NCI-H2196 (cell line): Measurements from ENCODE around the gene PHLDA1.

ENCODE experiments used
- DNase-seq: peaks from one replicate; lab custom pipeline; 2025; ENCODE audit not compliant: unreplicated experiment; lab: John Stamatoyannopoulos, UW

The PHLDA1 gene

DNA sequence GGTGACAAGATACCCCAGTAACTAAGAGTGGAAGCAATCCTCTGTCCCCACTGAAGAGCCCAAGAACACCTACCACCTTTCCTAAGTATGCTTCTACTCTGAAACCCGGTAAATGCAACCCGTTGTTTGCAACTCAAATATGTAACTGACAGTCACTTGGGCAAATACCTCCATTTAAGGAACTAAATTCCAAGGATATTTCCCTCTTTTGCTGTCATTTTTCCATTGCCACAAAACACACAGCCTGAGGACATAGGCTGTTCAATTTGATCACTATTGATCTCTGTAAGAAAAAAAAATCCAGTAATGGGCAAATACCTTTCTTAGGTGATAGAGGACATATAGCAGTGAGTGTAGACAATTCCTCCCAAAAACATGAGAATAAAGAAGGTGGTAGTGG, 6.6 kb upstream of the PHLDA1 start:
- no peak for DNase-seq

DNA sequence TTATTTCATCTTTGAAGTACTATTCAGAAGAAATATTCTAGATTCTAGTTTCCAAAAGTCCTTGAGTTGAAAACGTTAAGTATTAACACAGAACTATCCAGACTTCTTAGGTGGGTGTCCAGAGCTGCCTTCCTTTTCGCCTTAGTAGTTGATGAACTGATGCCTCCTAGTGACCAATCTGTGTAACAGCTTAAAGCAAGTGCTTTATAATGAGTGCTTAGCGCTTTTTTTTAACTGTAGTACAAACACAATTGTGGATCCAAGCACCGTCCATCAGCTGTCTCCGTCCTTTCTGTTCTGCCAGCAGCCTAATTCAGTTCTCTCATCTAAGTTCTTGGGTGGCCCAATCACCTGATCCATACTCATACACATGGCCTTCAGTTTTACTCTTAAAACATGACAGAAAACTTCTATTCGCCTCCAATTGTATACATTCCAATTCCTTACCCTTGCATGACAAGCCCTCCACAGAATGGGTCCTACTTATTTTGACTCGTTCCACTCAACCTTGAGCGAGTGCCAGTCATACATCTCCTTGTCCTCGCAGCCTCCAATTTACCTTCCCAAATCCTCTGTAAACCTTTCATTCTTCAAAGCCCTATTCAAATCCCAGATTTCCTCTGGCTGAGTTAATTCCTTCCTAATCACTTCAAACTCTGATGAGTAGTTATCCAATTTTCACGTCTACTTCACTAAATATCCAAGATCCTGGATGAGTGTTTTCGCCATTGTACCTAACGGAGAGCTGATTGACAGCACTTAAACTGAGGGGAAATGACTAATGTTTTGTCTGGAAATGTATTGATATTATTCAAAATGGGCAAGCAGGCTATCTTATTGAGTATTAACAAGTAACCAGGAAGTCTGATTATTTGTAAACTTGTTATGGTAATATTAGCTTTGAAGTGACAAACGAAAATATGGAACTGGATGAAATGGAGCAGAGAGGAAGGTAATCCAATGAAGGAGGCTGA, 5.8 kb upstream of the PHLDA1 start:
- peak; percentile 54 for DNase-seq

DNA sequence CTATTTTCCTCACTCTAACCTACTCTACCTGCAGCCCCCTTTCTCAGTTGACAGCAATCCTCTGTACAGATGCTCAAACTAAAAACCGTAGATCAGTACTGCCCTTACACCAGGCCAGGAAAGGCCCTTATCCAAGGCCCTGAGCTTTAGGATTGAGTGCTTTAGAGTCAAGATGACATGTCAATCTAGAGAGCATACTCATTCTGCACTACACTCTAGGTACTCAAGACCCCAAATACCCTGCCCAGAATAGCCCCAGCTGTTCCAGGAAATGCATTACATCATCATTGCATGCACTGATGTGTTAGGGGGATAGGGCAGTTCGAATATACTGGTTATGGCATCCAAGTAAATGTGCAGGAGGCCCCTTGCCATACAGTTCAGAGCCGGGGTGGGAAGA, 3.5 kb upstream of the PHLDA1 start:
- DNase-seq = no peak

DNA sequence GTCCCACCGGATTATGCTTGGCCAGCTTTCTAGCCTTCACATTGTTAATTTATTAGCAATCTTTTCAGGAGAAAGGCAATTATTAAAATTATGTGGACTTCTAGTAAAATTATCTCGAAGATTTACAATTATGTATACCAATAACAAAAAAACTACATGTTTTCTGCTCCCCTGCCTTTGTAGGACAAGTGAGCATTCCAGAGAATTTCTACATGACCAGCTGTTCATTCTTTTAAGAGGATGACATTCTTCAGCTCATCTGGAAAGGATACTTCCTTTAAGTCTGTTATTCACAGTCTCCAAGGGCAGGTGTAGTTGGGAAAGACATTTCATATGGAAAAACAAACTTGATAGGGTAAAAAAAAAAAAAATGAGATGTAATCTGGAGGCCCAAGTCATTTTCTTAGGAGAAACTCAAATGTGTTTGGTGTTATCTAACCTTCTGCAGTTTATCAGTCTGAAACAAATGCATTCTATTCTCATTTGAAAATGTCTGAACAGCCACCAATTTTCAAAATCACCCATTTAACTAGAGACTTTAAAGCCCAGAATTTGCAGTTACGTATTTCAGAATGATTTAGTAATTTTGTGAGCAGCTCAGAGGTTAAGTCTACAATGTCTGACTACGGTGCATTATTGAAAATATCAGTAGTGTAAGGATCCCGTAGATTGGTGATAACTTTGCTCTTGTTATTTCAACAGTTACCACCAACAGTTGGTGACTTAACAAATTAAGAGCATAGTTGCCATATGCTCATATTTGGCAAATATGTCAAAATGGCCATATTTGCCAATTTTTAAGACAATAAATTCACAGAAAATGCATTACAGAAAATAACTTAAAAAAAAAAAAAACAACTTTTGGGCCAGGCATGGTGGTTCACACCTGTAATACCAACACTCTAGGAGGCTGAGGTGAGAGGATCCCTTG, 1.8 kb upstream of the PHLDA1 start:
- DNase-seq = no peak

DNA sequence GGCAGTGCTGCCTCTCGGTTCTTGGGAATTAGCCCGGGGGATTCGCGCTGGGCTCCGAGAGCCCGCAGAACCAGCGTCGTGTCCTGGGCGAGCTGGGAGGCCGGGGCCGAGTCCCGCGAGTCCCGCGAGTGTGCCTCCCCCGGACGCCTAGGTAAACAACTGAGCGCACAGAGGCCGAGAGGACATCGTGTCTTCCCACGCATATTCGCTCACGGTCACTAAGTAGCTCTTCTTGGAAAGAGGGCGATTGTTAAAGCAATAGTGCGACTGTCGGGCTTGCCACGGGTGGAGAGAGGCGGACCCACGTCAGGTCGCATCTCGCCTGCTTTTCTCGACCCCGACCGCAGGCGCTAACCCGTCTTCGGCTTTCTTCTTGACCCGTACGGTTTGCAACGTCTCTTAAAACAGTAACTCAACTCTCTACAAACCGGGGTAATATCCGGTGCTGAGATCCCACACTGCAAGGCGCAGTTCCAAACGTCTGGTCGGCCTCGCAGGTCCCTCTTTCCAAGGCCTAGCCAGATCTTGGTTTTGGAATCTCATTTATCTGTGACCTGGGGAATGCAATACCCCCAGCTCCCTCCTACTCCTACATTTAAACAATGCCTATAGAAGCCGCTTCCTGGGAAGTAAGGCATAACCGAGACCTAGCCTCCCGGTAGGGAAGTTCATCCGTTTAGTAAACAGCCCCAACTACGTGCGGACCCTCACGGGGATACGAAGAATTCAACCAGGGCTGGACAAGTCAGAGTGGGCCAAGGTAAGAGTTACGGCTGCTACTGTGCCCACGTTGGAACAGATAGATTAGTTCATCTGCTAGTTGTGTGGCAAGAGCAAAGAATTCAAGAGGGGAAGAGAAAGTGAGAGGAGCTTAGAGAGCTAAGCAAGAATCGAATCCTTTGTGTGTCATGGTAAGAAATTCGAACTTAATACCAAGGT, 736 bp upstream of the PHLDA1 start:
- DNase-seq = no peak

DNA sequence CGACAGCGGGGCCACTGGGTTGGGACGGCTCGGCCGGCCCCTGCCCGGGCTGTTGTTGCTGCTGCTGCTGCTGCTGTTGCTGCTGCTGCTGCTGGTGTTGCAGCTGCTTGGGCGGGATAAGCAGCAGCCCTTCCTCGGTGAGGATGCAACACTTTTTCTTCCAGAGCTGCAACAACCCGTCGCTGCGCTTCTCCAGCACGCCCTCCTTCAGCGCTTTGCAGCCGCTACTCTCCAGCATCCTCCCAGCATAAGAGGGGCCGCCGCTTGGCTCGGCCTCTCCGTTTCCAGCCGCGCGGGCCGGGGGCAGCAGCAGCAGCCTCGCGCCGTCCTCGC, 529 bp downstream of the PHLDA1 start:
- DNase-seq = no peak

DNA sequence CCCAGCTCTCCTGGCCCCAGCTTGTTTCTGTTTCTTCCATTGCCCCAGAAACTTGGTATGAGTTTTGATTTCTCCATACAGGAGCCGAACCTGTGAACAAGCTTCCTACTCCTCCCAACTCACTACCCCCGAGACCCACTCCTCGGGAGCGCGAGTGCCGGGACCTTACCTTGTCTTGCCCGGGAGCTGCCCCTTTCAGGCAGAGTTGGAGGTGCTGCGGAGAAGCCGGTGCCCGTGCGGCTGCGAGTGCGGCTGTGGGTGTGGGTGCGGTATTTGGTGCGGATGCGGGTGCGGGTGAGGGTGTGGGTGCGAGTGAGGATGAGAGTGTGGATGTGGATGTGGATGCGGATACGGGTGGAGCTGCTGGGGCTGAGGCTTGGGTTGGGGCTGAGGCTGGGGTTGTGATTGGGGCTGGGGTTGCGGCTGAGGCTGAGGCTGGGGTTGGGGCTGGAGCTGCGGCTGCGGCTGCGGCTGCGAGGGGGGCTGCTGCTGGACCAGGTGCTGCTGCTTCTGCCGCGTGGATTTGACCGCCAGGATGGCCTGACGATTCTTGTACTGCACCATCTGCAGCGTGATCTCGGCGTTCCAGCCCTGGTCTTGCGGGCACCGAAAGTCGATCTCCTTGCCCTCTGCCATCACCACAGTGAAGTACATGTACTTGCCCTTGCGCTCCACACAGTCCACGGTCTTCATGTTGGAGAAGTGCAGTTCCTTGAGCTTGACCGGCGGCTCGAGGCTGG, 1.1 kb downstream of the PHLDA1 start:
- peak; percentile 20 for DNase-seq

DNA sequence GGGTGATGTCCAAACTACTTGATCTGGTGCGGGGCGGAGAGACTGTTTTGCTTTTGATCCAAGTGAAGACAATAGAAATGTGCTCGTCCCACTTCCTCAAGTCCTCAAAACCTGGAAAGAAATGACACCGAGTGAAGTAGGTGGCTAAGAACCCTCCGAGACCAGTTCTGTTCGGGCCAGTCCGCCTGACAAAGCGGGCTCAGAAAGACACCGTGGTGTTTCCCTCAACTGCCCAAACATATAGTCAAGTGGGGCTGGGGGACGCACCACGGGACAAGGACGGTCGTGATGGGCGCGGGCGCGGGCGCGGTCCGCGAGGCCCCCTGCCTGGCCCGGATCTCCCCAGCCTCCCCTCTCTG, 1.6 kb downstream of the PHLDA1 start:
- DNase-seq = no peak

DNA sequence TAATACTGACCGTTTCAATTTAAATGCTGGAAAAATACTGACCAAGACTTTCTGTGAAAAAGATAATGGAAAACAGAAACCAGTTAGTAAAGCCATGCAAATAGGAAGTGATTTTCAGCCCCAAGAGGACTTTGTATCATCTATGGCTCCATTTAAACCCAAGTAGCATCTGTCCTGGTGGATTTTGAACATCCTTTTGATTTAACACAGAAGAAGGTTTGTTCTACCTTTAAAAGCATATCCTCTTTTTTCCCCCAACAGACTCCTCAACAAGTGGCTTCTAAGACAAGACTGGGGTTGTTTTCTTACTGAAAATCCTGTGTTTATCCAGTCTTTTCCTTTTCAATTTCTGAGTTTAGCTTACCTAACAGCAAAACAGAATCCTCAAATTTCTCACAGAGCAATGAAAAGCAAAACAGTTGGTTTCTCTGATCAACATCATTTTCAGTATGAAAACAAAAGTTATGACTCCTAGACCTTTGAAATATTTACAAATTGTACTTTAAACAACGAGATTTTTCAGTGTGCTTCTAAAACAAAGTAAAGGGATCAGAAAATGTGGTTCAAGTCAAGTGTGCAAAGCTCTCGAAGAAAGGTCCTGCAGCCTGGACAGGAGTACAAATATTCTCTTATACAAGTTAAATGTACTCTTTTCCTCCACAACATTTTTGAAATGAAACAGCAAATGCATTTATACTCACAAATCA, 2.9 kb downstream of the PHLDA1 start:
- no peak for DNase-seq

DNA sequence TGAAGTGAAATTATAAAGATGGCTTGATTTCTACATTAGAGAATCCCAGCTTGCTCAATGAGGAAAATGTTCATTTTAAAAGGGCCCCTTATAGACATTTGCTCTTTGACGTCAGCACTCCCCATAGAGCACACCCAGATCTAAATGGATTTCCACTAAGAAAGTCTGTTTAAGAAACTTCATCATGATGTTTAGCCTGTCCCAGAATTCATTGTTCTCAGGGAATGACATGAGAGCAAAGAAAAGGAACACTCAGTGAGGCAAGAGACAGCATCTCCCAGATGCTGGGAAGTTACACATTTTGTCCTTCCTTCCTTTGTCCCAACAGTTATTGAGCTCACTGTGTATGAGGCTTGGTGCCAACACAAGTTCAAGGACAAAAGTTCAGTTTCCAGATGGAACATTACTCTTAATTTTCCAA, 4.9 kb downstream of the PHLDA1 start:
- DNase-seq = no peak

DNA sequence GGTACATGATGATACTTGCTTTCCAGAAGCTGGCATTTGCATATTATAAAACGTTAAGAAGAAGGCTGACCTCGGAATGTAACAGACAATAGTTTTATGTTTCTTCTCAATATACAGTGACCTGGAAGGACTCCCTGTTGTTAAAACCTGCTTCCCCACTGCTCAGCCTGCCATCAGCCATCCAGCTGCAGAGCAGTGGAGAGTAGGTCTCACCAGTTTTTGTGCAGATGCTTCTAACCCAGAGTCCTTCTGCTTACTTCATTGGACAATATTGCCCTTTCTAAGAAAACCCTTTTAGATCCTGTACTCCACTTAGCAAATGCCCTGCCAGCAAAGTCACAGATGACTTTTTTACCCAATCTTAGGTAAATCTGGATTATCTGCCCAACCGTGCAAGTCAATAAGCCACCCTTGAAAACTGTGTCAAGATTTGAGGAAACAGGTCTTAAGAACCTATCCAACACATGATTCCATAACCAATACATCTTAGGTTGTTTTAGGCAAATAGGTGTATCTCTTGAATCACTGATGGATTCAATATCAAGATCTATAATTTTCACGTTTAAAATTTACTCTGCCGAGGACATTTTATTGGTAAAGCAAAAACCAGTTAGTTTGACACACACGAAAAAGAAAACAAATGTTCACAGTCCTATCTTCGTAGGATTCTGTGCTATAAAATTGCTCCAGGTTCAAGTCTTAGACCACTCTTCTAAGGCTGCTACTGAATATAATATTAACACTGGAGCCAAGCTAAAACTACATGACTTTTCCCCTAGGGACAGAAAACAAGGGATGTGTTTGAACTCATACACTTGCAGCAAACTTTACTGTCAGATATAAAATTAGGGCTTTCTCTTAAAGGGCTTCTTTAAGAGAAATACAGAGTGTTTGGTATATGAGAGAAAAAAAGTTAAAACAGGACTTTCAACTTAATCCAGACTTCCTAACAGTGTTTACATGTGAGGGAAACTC, 5.7 kb downstream of the PHLDA1 start:
- DNase-seq = no peak

DNA sequence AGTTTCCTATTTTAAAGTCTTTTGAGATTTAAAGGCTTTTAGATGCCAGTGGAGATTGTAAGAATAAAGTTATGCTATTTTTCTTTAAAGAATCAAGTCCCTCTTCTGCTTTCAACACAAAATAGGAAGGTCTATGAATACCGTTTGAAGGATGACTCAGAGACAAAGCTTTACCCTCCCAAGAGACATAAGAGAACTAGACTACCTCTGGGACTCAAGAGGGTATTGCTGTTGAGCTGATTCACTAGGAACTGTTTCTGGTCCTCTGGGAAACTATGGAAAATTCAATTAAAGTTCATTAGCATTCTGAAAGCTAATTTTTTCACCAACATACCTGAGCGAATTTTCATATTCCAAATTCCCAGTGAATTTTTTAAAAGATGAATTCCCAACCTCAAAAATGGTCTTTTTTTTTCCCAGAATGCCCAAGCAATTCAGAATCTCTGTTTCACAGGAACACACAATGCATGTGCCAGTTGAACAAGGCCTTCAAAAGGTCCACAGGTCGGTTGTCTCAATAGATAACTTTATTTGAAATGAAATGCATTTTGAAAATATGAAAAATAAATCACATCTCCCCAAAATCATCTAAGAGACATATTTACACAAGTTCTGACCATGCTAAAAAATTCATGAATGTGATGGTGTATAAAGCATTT, 6.5 kb downstream of the PHLDA1 start:
- no peak for DNase-seq

DNA sequence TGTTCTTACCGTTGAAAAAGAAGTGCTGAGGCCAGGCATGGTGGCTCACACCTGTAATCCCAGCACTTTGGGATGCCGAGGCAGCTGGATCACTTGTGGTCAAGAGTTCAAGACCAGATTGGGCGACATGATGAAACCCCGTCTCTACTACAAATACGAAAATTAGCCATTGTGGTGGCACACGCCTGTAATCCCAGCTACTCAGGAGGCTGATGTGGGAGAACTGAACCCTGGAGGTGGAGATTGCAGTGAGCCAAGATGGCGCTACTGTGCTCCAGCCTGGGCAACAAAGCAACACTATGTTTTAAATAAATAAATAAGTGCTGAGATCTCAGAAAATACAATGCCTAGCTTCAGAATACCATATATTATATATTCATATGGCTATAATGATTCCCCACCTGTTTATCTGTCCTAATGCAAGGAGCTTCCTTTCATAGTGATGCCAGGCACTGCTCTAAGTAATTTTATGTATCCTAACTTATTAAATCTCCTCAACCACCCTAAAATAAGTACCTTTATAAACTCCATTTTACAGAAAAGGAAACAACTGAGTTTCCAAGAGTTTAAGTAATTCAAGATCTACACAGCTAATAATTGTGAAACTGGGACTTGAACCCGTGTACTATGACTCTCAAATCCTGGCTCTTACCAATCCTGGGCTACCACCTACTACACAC, 7.3 kb downstream of the PHLDA1 start:
- no peak for DNase-seq

DNA sequence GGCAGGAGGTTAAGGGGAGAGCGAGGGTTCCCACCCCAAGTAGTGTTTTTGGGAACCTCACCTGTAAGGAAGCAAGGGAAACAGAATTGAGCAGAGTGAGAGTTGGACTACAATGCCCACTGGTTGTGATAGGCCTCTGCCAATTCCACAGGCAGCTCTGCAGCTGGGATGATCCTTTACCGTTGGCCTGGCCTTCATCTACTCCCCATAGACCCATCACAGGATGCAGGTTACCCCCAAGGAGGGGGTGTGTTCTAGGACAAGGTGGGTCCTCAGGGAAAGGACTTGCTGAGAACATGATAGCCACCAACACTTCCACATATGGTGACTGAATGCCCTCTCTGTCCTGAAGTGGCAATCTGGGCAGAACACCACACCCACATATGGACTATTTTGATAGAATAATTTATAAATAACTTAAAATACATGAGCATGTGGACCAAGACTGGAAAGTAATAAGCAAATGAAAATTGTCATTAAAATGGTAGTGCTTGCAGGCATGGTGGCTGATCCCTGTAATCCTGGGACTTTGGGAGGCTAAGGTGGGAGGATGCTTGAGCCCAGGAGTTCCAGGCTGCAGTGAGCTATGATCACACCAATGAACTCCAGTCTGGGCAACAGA, 8.4 kb downstream of the PHLDA1 start:
- DNase-seq = no peak

DNA sequence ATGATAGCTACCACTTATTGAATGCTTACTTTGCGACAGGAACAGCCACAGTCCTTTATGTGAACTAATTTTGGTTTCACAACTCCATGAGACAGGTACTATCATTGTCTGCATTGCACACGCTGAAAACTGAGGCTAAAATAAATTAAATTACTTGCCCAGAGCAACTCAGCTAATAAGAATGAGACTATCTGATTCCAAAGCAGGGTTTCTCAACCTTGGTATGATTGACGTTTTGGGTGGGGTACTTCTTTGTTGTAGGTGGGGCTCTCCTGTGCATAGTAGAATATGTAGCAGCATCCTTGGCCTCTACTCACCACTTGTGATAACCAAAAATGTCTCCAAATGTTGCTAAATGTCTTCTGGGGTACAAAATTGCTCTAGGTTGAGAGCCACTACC, 9.1 kb downstream of the PHLDA1 start:
- DNase-seq = no peak

DNA sequence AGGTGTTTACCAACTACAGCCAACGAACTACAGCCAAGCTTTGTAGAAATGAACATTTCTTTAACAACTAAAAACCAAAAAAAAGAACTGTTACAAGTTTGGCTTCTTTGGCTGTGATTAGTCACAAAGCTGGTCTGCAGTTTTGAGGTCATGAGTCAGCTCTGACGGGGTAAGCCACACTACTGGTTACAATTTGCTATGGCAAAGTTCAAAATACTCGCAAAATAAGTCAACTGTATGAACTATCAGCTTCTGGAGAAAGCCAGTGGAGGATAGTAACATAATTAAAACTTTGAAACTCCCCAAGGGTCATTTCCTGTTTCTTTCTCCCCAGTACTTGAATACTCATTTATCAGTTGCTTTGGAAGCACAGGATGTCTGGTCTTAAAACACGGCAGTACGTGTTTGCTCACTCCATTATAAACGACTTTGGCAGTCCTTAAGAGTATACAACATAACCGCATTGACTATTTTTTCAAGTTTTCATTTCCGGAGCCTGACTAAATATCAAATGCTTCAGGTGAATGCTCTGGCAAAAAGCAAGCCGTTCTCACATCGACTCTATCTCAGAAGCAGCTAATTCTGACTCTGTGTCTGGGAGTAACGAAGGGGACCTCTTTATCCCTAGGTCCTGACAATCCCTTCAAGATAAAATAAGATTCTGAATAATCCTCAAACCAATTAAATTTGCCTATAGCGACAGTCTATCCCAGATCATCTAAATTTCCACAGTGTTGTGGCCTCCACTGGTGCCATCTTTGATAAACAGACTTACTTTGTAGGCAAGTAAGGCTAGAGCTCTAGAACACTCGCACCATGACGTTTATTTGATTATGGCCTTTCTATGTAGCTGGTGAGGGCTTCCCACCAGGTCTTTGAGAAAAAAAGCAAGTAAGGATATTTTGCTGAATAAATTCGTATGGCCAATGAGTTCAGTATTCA, 10.6 kb downstream of the PHLDA1 start:
- DNase-seq = peak; percentile 60
